Right lobe of liver (tissue), 6 donors: ENCODE results near the gene LDHB. TPM values are rescaled to one million over a fixed set of nuclear protein-coding genes. Genes with fewer than 3 reads are reported as not detected.
A peak's percentile ranks its signal among the peaks of the same experiment; 100 is the strongest.

Experiments
- ATAC-seq, 4 donors: fragments of 200-7000 bp; cut with Tn5 transposase; one replicate each; pipeline ENCODE4 v1.9.1; 2020; ENCODE audit warnings: mild to moderate bottlenecking in 4 of 4, moderate library complexity in 4 of 4
- DNase-seq, 3 donors: peaks; one replicate each; pipeline ENCODE4 v3.0.0-alpha.2; 2020
- H3K27ac ChIP-seq, 3 donors: fragments of 200-600 bp; one replicate each; pipeline ENCODE4 v1.8.0; 2022
- H3K27me3 ChIP-seq, 2 donors: fragments of 200-600 bp; one replicate each; pipeline ENCODE4 v1.8.0; 2022
- H3K36me3 ChIP-seq, 4 donors: fragments of 200-600 bp; sonication (generic) in 1 of 4; one replicate each; pipeline versions ENCODE4 v1.5.1 to v1.8.0; 2017 to 2022; ENCODE audit warnings: control low read depth in 1 of 4
- H3K4me1 ChIP-seq, 4 donors: fragments of 200-600 bp; sonication (generic) in 1 of 4; one replicate each; pipeline versions ENCODE4 v1.5.1 to v1.8.0; 2017 to 2022; ENCODE audit warnings: control low read depth in 1 of 4
- H3K4me3 ChIP-seq, 3 donors: fragments of 200-600 bp; one replicate each; pipeline ENCODE4 v1.8.0; 2022
- H3K9me3 ChIP-seq, 4 donors: fragments of 200-600 bp; sonication (generic) in 1 of 4; one replicate each; pipeline versions ENCODE4 v1.5.1 to v1.8.0; 2017 to 2022; ENCODE audit warnings: control low read depth in 1 of 4
- CTCF ChIP-seq, 4 donors: fragments of 200-600 bp in 3 of 4; fragments of 450-650 bp in 1 of 4; IDR thresholded peaks; one replicate each; pipeline versions ENCODE4 v1.5.1 to v1.8.0; 2016 to 2022; ENCODE audit warnings: antibody characterized with exemption in 4 of 4, mild to moderate bottlenecking in 2 of 4
- POLR2A ChIP-seq: fragments of 450-650 bp; IDR thresholded peaks from one replicate; pipeline ENCODE4 v1.6.1; 2017; ENCODE audit warnings: antibody characterized with exemption, mild to moderate bottlenecking
- WGBS: methylation state at CpG from one replicate; pipeline ENCODE4 v1.1.6; 2018; ENCODE audit warnings: low coverage, low lambda C conversion rate; ENCODE audit not compliant: insufficient coverage; ENCODE audit errors: missing lambda C conversion rate; 5-methylcytosine and 5-hydroxymethylcytosine counted together
- intact Hi-C, 2 donors: fragments of 100-400 bp; cut with DNase I; formaldehyde crosslinking; loops; one replicate each; pipeline versions ENCODE4 v1.11.2 to v1.14.1; 2022
- total RNA-seq, 6 experiments: library from RNA; depleted of rRNA in 2 of 6; stranded (reverse); fragments of >200 nt in 2 of 6; fragmentation: NEBNext Ultra II Directional in 3 of 6; extraction: Animal tissue kit (Norgen Biotek cat#: 25700) in 3 of 6; gene quantifications; one replicate each; pipeline versions ENCODE4 v1.1.0 to v1.2.4, GENCODE V29; 2016 to 2023
- donor health status: DM: no; HTN: yes; CAD: no.
- donor health status: DM: no; HTN: no; CAD: no.
- donor health status: DM: no; HTN: no; CAD: no.
- donor health status: DM: no; HTN: yes; CAD: no.
- donor health status: DM: no; HTN: yes; CAD: no.

The LDHB gene
- total RNA-seq, 6 experiments from 2014 or later: 12.4 to 28.1 (median 17.8) TPM

DNA sequence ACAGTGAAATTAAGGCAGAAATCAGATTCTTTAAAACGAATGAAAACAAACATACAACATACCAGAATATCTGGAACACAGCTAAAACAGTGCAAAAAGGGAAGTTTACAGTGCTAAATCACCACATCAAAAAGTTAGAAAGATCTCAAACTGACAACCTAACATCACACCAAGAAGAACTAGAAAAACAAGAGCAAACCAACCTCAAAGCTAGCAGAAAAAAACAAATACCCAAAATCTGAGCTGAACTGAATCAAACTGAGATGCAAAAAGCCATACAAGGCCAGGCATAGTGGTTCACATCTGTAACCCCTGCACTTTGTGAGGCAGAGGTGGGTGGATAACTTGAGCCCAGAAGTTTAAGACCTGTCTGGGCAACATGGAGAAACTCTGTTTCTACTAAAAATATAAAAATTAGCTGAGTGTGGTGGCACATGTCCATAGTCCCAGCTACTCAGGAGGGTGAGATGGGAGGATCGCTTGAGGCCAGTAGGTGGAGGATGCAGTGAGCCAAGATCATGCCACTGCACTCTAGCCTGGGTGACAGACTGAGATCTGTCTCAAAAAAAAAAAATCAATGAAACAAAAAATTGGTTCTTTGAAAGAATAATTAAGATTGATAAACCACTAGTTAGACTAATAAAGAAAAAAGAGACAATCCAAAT lies 33.2 kb upstream of the LDHB start:
- TF ChIP-seq POLR2A (no peak), CTCF (IDR thresholded peaks at IDR 0.05) (no peak)
- H3K36me3 ChIP-seq: no peaks in the 10 kb centered on the region
- 81% methylated on average over 2 of the region's 2 CpGs for WGBS
- intact Hi-C loops: loop anchor here in 1 of 2 donors (10.0 kb wide), 1 partner anchor 304 kb away; no protein-coding TSS in a partner anchor
- no peaks in the 10 kb centered on the region for H3K9me3 ChIP-seq
- no peaks in the 10 kb centered on the region for H3K4me1 ChIP-seq
- H3K27ac ChIP-seq: no peak overlapping the region
- H3K4me3 ChIP-seq: no peak overlapping the region
- H3K27me3 ChIP-seq: no peaks in the 10 kb centered on the region
- no peak for ATAC-seq
- DNase-seq: no peak

DNA sequence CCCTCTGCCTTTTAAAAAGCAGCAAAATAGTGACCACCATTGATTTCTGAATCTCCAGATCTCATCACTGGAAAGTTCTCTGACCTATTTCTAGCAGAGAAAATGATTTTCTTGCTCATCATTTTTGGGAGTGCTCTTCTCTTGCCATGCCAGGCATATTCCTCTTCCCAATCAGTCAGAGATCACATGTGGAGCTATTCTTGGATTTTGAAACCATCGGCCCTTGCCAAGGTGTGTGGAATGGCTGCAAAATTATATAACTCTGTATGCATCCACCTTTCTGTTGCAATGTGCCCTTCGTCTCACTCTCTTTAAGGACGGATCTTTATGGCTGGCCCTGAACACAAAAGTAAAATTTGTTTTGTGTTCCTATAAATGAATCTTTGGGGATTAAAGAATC lies 25.5 kb upstream of the LDHB start:
- WGBS: 31% methylated on average over 3 of the region's 3 CpGs
- Histone ChIP-seq H3K9me3 (no peaks in the 10 kb centered on the region), H3K27ac (no peak overlapping the region), H3K27me3 (no peaks in the 10 kb centered on the region), H3K4me3 (no peak overlapping the region), H3K36me3 (no peaks in the 10 kb centered on the region), H3K4me1 (peaks cover 0 to 7% (median 0%) of the 10 kb centered on the region in 4 donors)
- DNase-seq (peak in 1 of 3 donors; percentile 69), ATAC-seq (peak; percentile 72 to 80 (median 74))
- TF ChIP-seq CTCF (IDR thresholded peaks at IDR 0.05) (no peak), POLR2A (no peak)
- intact Hi-C loops: no loop called here

DNA sequence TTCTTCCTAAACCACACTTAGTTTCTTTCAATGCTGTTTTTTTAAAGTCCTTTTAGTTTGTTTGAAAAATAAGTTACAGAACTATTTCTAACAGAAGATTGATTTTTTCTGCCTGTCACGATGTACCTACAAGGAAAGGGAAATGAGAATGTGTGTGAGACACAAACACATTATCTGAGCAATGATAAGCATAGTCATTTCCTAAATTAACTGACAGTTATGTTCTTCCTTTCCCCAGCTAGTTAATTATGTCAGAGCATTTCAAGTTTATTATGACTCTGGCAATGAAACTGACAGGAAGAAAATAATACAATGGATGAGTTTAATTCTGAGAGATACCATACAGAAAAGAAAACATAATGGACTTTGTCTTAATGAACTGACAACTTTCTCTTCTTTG lies 21.3 kb upstream of the LDHB start:
- intact Hi-C loops: loop anchor here in 1 of 2 donors (10.0 kb wide), 1 partner anchor 64 kb away; no protein-coding TSS in a partner anchor
- DNase-seq: no peak
- TF ChIP-seq POLR2A (no peak), CTCF (IDR thresholded peaks at IDR 0.05) (no peak)
- no peak overlapping the region for H3K27ac ChIP-seq
- no peaks in the 10 kb centered on the region for H3K36me3 ChIP-seq
- H3K27me3 ChIP-seq: no peaks in the 10 kb centered on the region
- peaks cover 0 to 7% (median 0%) of the 10 kb centered on the region in 4 donors for H3K4me1 ChIP-seq
- ATAC-seq: peak in 1 of 4 donors; percentile 31
- no peaks in the 10 kb centered on the region for H3K9me3 ChIP-seq
- H3K4me3 ChIP-seq: no peak overlapping the region
- WGBS: 4% methylated on average over 1 of the region's 1 CpG

DNA sequence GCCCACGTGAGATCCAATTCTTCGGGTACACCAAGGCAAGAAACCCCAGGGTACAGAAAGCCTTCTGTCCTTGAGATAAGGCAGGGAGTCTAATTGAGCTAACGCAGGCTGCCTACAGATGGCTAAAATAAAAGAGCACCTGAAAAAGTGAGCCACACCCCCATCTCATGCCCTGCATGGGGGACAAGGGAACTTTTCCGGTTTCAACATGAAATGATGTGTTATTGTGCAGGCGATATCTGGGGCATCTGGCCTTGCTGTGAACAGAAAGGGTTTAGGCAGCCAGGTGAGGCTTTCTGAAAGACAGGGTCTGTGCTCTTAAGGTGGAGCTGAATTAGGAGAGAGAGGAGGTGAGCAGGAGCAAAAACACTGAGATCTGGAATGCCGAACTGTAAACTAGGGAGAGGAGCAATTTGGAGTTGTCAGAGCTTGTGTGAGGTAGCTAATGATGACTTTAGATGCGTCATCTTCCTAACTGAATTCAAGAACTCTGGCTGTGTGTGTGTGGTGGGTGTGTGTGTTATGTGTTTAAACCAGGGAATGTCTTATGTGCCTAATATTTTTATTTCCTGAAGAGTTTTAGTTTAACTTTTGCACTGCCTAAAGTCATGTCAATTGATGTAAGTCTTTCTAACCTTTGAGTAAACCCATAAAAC lies 20.1 kb upstream of the LDHB start:
- intact Hi-C loops: loop anchor here in 1 of 2 donors (10.0 kb wide), 1 partner anchor 63 kb away; no protein-coding TSS in a partner anchor
- 94% methylated on average over 7 of the region's 7 CpGs for WGBS
- Histone ChIP-seq H3K36me3 (no peaks in the 10 kb centered on the region), H3K9me3 (no peaks in the 10 kb centered on the region), H3K27me3 (no peaks in the 10 kb centered on the region), H3K4me1 (peaks cover 0 to 2% (median 0%) of the 10 kb centered on the region in 4 donors), H3K27ac (no peak overlapping the region), H3K4me3 (no peak overlapping the region)
- no peak for TF ChIP-seq CTCF (IDR thresholded peaks at IDR 0.05)
- TF ChIP-seq POLR2A: no peak
- ATAC-seq (no peak), DNase-seq (no peak)
